ENCODE data around the gene OR5H1. TPM values are rescaled to one million over a fixed set of nuclear protein-coding genes. Genes with fewer than 3 reads are reported as not detected.
"Not testable (repeated sequence)": the region's sequence is repeated elsewhere in the genome, so short reads cannot be mapped to it uniquely, and the experiment has no call there.

The OR5H1 gene
- polyA plus RNA-seq, 1 experiment: not detected

GRCh38 chr3:98109807-98110549 is 20.5 kb upstream of the OR5H1 start:
- CTCF ChIA-PET: no interaction called here

GRCh38 chr3:98110550-98110908 is 20.0 kb upstream of the OR5H1 start:
- no peaks in the 10 kb centered on the region for H3K36me3 ChIP-seq (ENCODE audit: control insufficient read depth, insufficient read depth, low read length)
- no peaks in the 10 kb centered on the region for H3K27me3 ChIP-seq (ENCODE audit: control insufficient read depth, insufficient read depth, low read length)
- TF ChIP-seq CTCF (IDR thresholded peaks at IDR 0.05; ENCODE audit: insufficient read depth, low read depth, low read length): no peak
- H3K4me3 ChIP-seq (ENCODE audit: low read depth, low read length): no peak overlapping the region
- no peak for DNase-seq (ENCODE audit: low read depth)
- ChIA-PET CTCF (no interaction called here), POLR2A (no interaction called here)

More at GRCh38 chr3:98109807-98110549, 20.5 kb upstream of the OR5H1 start:
- POLR2A ChIA-PET: no interaction called here
- no peak overlapping the region for H3K4me3 ChIP-seq (ENCODE audit: low read depth, low read length)
- no peaks in the 10 kb centered on the region for H3K27me3 ChIP-seq (ENCODE audit: control insufficient read depth, insufficient read depth, low read length)
- DNase-seq (ENCODE audit: low read depth): no peak
- no peaks in the 10 kb centered on the region for H3K36me3 ChIP-seq (ENCODE audit: control insufficient read depth, insufficient read depth, low read length)
- no peak for TF ChIP-seq CTCF (IDR thresholded peaks at IDR 0.05; ENCODE audit: insufficient read depth, low read depth, low read length)

- H3K4me3 ChIP-seq (ENCODE audit: low read depth, low read length): no peak overlapping the region
- ChIA-PET POLR2A (no interaction called here), CTCF (no interaction called here)
- H3K27me3 ChIP-seq (ENCODE audit: control insufficient read depth, insufficient read depth, low read length): no peaks in the 10 kb centered on the region
- DNase-seq (ENCODE audit: low read depth): no peak
- no peaks in the 10 kb centered on the region for H3K36me3 ChIP-seq (ENCODE audit: control insufficient read depth, insufficient read depth, low read length)
- TF ChIP-seq CTCF (IDR thresholded peaks at IDR 0.05; ENCODE audit: insufficient read depth, low read depth, low read length): no peak
These were observed 16.3 kb upstream of the OR5H1 start for GRCh38 chr3:98114264-98114663.

GRCh38 chr3:98115717-98116116 is 14.8 kb upstream of the OR5H1 start:
- no peaks in the 10 kb centered on the region for H3K27me3 ChIP-seq (ENCODE audit: control insufficient read depth, insufficient read depth, low read length)
- no peak for DNase-seq (ENCODE audit: low read depth)
- no peak for TF ChIP-seq CTCF (IDR thresholded peaks at IDR 0.05; ENCODE audit: insufficient read depth, low read depth, low read length)
- no peaks in the 10 kb centered on the region for H3K36me3 ChIP-seq (ENCODE audit: control insufficient read depth, insufficient read depth, low read length)
- POLR2A ChIA-PET: no interaction called here
- no peak overlapping the region for H3K4me3 ChIP-seq (ENCODE audit: low read depth, low read length)
- CTCF ChIA-PET: no interaction called here

GRCh38 chr3:98136631-98137030 is 6.1 kb downstream of the OR5H1 start:
- no peak overlapping the region for H3K4me3 ChIP-seq (ENCODE audit: low read depth, low read length)
- no peaks in the 10 kb centered on the region for H3K36me3 ChIP-seq (ENCODE audit: control insufficient read depth, insufficient read depth, low read length)
- TF ChIP-seq CTCF (IDR thresholded peaks at IDR 0.05; ENCODE audit: insufficient read depth, low read depth, low read length): no peak
- no peak for DNase-seq (ENCODE audit: low read depth)
- H3K27me3 ChIP-seq (ENCODE audit: control insufficient read depth, insufficient read depth, low read length): no peaks in the 10 kb centered on the region
- ChIA-PET CTCF (interaction anchor here (1.1 kb wide), 1 partner anchor 10 kb away, joined by 3 read pairs; no protein-coding TSS in a partner anchor), POLR2A (no interaction called here)

GRCh38 chr3:98137826-98138557 is 7.5 kb downstream of the OR5H1 start:
- CTCF ChIA-PET; H3K27me3 ChIP-seq (ENCODE audit: control insufficient read depth, insufficient read depth, low read length); H3K36me3 ChIP-seq (ENCODE audit: control insufficient read depth, insufficient read depth, low read length); POLR2A ChIA-PET; DNase-seq (ENCODE audit: low read depth); H3K4me3 ChIP-seq (ENCODE audit: low read depth, low read length): not testable (repeated sequence)
